ENCODE measurements around the gene OTOP1.
"Not testable (repeated sequence)": the region's sequence is repeated elsewhere in the genome, so short reads cannot be mapped to it uniquely, and the experiment has no call there.

Gene OTOP1

DNA sequence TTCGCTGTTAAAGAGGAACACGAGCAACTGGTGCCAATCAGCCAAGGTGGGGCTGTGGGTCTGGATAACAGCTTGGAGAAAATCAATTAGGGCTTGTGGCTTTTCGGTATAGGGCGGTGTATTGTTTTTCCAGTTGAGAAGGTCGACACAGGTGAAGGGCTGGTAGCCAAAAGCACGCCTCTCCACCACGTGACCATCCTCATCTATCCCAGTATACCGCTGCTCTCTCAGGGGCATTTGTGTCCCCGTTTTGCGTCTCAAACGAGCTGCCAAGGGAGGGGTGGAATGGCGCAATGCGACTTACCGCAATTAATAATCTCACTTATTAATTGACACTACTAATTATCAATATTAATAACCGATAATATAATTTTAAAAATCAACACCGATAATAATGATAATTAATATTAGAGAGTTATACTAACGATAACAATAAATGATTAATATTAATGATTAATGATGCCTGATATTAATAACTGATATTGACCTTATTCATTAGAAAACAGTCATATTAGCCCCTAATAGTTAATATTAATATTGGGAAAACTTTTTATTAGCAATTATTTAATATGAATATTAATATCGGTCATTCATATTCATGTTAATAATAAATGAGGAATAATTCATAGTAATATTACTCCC lies 62.1 kb downstream of the OTOP1 start:
- DNase-seq (ENCODE audit: low spot score), result not testable (repeated sequence)

DNA sequence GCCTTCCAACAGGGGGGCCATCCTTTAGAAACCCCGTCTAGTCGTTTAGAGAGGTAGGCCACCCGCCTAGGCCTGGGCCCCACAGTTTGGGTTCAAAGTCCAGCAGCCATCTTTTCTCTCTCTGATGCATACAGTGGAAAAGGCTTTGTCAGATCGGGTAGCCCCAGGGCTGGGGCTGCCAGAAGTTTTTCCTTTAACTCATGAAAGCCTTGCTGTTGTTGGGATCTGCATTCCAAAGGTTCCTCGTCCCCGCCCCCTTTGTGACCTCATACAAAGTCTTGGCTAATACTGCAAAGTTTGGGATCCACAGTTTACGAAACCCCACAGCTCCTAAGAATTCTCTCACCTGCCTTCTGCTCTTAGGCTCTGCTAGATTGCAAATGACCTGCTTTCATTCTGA lies 64.5 kb downstream of the OTOP1 start:
- DNase-seq (ENCODE audit: low spot score), result not testable (repeated sequence)

DNA sequence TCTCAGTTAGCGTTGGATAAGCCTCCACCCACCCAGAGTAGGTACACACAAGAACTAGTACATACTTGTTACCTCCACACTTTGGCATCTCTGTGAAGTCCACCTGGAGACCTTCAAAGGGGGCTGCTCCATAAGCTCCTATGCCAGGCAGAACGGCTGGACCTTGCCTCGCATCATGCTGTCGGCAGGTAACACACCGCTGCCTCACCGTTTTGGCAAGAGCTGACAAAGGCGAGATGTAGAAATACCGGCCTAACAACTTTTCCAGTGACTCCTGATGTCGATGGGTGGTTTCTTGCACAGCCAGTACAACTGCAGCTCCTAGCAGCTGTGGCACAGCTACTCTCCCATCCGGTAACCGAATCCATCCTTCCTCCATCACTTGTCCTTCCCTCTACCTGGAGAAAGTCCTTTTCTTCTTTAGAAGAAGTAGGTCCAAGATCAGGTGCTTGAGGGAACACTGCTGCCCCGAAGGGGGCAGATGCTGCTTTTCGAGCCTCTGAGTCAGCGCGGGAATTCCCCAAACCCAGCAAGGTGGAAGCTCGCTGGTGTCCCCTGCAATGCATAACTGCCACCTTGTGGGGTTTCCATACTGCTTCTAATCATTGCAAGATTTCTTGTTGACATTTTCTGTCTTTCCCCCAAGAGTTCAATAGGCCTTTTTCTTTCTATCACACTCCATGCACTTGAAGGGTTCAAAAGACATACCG lies 65.6 kb downstream of the OTOP1 start:
- not testable (repeated sequence) for DNase-seq (ENCODE audit: low spot score)

DNA sequence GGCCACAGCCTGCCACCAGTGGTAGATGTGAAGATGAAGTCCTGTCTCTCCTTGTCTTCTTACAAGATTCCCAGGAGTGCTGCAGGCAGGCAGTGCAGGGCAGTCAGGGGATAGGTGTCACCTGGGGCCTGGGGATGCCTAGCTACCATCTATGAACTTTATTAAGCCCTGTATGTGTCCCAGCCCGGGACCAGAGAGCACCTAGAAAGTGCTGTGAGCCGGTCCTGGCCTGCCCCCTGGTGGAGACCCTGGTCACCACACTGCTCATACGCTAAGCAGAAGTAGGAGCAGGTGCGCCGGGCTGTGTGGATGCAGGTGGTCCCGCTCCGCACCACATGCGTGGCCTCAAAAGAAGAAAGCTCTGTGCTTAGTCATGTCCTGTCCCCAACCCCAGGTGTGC lies 81.1 kb downstream of the OTOP1 start:
- not testable (repeated sequence) for DNase-seq (ENCODE audit: low spot score)

DNA sequence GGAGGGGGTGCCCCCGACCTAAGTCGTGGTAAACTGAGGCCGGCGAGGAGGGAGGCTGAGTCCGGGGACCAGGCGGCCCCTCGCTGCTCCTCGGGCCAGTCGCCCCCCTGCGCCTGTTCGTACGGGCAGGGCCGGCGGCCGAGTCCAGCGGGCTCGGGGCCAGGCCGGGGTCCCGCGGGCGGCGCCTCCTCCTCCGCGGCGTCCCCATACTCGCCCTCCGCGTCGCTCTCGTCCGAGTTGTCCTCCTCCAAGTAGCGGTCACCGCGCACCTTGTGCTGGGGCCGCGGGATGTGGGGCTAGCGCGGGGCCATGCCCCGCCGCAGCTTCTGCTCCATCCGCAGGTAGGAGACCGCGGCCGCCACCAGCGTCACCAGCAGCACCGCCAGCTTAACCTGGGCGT lies 83.4 kb downstream of the OTOP1 start:
- not testable (repeated sequence) for DNase-seq (ENCODE audit: low spot score)

DNA sequence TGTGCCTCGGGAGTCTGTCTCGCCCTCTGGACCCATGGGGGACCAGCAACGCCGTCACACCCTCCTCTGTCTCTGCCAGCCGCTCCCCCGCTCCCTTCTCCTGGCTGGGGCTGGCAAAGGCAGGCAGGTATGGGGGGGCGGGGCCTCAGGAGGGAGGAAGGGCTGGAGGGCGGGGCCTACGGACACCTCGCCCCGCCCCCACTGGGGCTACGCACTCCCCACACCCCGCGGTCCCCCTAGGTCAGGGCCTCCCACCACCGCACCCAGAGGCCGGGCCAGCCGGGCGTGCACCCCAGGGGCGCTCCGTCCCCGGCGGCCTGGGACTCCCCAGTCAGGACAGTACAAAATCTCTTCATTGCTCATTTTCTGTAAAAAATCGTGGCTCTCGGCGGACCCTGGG lies 84.0 kb downstream of the OTOP1 start:
- not testable (repeated sequence) for DNase-seq (ENCODE audit: low spot score)

DNA sequence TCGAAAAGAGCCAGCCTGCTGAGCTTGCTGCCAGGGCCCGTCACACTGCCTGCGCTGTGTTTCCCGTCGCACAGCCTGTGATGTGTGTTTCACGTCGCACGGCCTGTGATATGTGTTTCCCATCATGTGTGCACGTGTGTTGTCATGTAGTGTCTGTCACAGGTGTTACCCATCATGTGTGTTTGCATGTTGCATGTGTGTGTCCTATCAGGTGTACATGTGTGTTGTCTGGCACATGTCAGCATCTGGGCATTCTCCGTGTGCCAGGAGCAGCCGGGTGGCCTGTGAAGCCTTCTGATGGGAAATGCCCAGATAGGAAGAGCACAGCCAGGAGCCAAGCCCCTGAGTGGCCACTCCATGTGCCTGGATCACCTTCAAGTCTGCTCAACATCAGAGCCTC lies 85.5 kb downstream of the OTOP1 start:
- DNase-seq (ENCODE audit: low spot score), result not testable (repeated sequence)

All from LoVo (cell line).